ENCODE measurements around the gene CFAP52. TPM values are rescaled to one million over a fixed set of nuclear protein-coding genes. Genes with fewer than 3 reads are reported as not detected.

CFAP52 gene
- total RNA-seq, 1 experiment from 2014 or later: not detected

- TF ChIP-seq, protein P1, sequence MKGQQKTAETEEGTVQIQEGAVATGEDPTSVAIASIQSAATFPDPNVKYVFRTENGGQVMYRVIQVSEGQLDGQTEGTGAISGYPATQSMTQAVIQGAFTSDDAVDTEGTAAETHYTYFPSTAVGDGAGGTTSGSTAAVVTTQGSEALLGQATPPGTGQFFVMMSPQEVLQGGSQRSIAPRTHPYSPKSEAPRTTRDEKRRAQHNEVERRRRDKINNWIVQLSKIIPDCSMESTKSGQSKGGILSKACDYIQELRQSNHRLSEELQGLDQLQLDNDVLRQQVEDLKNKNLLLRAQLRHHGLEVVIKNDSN (CRISPR knock-in tag; IDR thresholded peaks at IDR 0.05): no peak
- TF ChIP-seq CREM (CRISPR knock-in tag; IDR thresholded peaks at IDR 0.05) (no peak), JUN (CRISPR knock-in tag; IDR thresholded peaks at IDR 0.05) (no peak), ZNF532 (CRISPR knock-in tag; IDR thresholded peaks at IDR 0.05; ENCODE audit: borderline replicate concordance) (no peak), NFYB (CRISPR knock-in tag; conservative IDR thresholded peaks at IDR 0.05; ENCODE audit: low read depth) (no peak), ZNF423 (CRISPR knock-in tag; IDR thresholded peaks at IDR 0.05) (no peak), IRF2 (CRISPR knock-in tag; IDR thresholded peaks at IDR 0.05; ENCODE audit: borderline replicate concordance, low read depth) (no peak)
- TF ChIP-seq, protein P2, sequence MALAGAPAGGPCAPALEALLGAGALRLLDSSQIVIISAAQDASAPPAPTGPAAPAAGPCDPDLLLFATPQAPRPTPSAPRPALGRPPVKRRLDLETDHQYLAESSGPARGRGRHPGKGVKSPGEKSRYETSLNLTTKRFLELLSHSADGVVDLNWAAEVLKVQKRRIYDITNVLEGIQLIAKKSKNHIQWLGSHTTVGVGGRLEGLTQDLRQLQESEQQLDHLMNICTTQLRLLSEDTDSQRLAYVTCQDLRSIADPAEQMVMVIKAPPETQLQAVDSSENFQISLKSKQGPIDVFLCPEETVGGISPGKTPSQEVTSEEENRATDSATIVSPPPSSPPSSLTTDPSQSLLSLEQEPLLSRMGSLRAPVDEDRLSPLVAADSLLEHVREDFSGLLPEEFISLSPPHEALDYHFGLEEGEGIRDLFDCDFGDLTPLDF (CRISPR knock-in tag; IDR thresholded peaks at IDR 0.05): no peak
- TF ChIP-seq, protein P3, sequence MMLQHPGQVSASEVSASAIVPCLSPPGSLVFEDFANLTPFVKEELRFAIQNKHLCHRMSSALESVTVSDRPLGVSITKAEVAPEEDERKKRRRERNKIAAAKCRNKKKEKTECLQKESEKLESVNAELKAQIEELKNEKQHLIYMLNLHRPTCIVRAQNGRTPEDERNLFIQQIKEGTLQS (CRISPR knock-in tag; conservative IDR thresholded peaks at IDR 0.05): no peak
Measured at GRCh38 chr17:9676084-9676483, 99.6 kb downstream of the CFAP52 start (continued).

DNA sequence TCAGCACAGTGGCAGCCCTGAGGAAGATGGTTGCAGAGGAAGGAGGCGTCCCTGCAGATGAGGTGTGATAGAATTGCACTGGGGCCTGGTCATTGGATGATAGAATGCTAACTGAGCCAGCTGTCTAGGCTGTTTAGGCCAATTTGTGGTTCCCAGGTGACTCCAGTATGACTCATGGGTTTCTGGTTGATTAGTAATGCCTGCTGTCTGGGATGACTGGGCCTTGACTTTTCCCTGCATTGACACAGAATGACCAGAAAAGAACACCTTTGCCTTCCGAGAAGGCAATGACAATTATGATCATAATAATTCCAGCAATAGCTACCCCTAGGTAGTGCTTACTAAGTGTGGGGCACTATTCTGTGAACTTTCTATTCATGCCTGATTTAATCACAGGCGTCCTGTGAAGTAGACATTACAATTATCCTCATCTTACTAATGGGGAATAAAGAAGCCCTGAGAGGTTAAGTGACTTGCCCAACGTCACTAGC is 100.4 kb downstream of the CFAP52 start:
- no peak overlapping the region for H3K4me3 Mint-ChIP-seq
- no peaks in the 10 kb centered on the region for H3K4me1 Mint-ChIP-seq
- H3K27me3 Mint-ChIP-seq (ENCODE audit: low read depth): no peaks in the 10 kb centered on the region
- H3K9me3 Mint-ChIP-seq: peaks cover 13% of the 10 kb centered on the region
- H3K27ac Mint-ChIP-seq: no peak overlapping the region
- ChIA-PET POLR2A (no interaction called here), CTCF (interaction anchor here (1.0 to 5.1 kb wide), 3 partner anchors 31 to 100 kb away, joined by 3 to 40 read pairs (median 7); partner anchors contain the start of genes CFAP52, STX8 and USP43)
- ATAC-seq (no peak), DNase-seq (ENCODE audit: low spot score) (no peak)
- H3K36me3 Mint-ChIP-seq: peaks cover 18% of the 10 kb centered on the region
- TF ChIP-seq, protein P4, sequence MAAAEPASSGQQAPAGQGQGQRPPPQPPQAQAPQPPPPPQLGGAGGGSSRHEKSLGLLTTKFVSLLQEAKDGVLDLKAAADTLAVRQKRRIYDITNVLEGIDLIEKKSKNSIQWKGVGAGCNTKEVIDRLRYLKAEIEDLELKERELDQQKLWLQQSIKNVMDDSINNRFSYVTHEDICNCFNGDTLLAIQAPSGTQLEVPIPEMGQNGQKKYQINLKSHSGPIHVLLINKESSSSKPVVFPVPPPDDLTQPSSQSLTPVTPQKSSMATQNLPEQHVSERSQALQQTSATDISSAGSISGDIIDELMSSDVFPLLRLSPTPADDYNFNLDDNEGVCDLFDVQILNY (CRISPR knock-in tag; IDR thresholded peaks at IDR 0.05): no peak
- TF ChIP-seq, protein P5, sequence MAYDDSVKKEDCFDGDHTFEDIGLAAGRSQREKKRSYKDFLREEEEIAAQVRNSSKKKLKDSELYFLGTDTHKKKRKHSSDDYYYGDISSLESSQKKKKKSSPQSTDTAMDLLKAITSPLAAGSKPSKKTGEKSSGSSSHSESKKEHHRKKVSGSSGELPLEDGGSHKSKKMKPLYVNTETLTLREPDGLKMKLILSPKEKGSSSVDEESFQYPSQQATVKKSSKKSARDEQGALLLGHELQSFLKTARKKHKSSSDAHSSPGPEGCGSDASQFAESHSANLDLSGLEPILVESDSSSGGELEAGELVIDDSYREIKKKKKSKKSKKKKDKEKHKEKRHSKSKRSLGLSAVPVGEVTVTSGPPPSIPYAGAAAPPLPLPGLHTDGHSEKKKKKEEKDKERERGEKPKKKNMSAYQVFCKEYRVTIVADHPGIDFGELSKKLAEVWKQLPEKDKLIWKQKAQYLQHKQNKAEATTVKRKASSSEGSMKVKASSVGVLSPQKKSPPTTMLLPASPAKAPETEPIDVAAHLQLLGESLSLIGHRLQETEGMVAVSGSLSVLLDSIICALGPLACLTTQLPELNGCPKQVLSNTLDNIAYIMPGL (CRISPR knock-in tag; IDR thresholded peaks at IDR 0.05): no peak
- TF ChIP-seq NR2C2 (CRISPR knock-in tag; IDR thresholded peaks at IDR 0.05) (no peak), KAT7 (CRISPR knock-in tag; IDR thresholded peaks at IDR 0.05; ENCODE audit: borderline replicate concordance) (no peak), ZNF232 (CRISPR knock-in tag; IDR thresholded peaks at IDR 0.05) (no peak), CREM (CRISPR knock-in tag; IDR thresholded peaks at IDR 0.05) (no peak), TP53 (CRISPR knock-in tag; IDR thresholded peaks at IDR 0.05) (no peak), ZNF121 (CRISPR knock-in tag; IDR thresholded peaks at IDR 0.05) (no peak), NFYB (CRISPR knock-in tag; conservative IDR thresholded peaks at IDR 0.05; ENCODE audit: low read depth) (no peak), MAX (CRISPR knock-in tag; IDR thresholded peaks at IDR 0.05) (no peak), FOXJ3 (CRISPR knock-in tag; IDR thresholded peaks at IDR 0.05; ENCODE audit: borderline replicate concordance) (no peak)
- TF ChIP-seq, protein P6, sequence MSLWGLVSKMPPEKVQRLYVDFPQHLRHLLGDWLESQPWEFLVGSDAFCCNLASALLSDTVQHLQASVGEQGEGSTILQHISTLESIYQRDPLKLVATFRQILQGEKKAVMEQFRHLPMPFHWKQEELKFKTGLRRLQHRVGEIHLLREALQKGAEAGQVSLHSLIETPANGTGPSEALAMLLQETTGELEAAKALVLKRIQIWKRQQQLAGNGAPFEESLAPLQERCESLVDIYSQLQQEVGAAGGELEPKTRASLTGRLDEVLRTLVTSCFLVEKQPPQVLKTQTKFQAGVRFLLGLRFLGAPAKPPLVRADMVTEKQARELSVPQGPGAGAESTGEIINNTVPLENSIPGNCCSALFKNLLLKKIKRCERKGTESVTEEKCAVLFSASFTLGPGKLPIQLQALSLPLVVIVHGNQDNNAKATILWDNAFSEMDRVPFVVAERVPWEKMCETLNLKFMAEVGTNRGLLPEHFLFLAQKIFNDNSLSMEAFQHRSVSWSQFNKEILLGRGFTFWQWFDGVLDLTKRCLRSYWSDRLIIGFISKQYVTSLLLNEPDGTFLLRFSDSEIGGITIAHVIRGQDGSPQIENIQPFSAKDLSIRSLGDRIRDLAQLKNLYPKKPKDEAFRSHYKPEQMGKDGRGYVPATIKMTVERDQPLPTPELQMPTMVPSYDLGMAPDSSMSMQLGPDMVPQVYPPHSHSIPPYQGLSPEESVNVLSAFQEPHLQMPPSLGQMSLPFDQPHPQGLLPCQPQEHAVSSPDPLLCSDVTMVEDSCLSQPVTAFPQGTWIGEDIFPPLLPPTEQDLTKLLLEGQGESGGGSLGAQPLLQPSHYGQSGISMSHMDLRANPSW (CRISPR knock-in tag; conservative IDR thresholded peaks at IDR 0.05; ENCODE audit: low read depth): no peak
- TF ChIP-seq, protein P7, sequence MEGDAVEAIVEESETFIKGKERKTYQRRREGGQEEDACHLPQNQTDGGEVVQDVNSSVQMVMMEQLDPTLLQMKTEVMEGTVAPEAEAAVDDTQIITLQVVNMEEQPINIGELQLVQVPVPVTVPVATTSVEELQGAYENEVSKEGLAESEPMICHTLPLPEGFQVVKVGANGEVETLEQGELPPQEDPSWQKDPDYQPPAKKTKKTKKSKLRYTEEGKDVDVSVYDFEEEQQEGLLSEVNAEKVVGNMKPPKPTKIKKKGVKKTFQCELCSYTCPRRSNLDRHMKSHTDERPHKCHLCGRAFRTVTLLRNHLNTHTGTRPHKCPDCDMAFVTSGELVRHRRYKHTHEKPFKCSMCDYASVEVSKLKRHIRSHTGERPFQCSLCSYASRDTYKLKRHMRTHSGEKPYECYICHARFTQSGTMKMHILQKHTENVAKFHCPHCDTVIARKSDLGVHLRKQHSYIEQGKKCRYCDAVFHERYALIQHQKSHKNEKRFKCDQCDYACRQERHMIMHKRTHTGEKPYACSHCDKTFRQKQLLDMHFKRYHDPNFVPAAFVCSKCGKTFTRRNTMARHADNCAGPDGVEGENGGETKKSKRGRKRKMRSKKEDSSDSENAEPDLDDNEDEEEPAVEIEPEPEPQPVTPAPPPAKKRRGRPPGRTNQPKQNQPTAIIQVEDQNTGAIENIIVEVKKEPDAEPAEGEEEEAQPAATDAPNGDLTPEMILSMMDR (IDR thresholded peaks at IDR 0.05): no peak
- TF ChIP-seq, protein P3 (CRISPR knock-in tag; conservative IDR thresholded peaks at IDR 0.05): no peak

All from WTC11 (cell line).